HG02970 (cell line): ENCODE data around the gene KIRREL1.

Experiments
- ATAC-seq: cut with Tn5 transposase; IDR thresholded peaks from one replicate; pipeline ENCODE4 v1.9.1; 2021; ENCODE audit warnings: mild to moderate bottlenecking, moderate library complexity, moderate number of reproducible peaks; ENCODE audit not compliant: unreplicated experiment, low FRiP score

KIRREL1 gene

GRCh38 chr1:158003406-158003800 lies 10.0 kb downstream of the KIRREL1 start:
- no peak for ATAC-seq

GRCh38 chr1:158005224-158005623 lies 11.8 kb downstream of the KIRREL1 start:
- no peak for ATAC-seq

GRCh38 chr1:158007180-158007579 lies 13.7 kb downstream of the KIRREL1 start:
- ATAC-seq, result no peak

GRCh38 chr1:158007667-158008386 lies 14.4 kb downstream of the KIRREL1 start:
- no peak for ATAC-seq

- ATAC-seq, result no peak
Observed at GRCh38 chr1:158008630-158009029, 15.2 kb downstream of the KIRREL1 start.

- ATAC-seq, result no peak
Observed at GRCh38 chr1:158011714-158012113, 18.3 kb downstream of the KIRREL1 start.

- no peak for ATAC-seq
Observed at GRCh38 chr1:158013840-158014730, 20.6 kb downstream of the KIRREL1 start.

- no peak for ATAC-seq
Observed at GRCh38 chr1:158014731-158015320, 21.4 kb downstream of the KIRREL1 start.

GRCh38 chr1:158016651-158017335 lies 23.3 kb downstream of the KIRREL1 start:
- no peak for ATAC-seq

- no peak for ATAC-seq
Observed at GRCh38 chr1:158017800-158018595, 24.6 kb downstream of the KIRREL1 start.

GRCh38 chr1:158019171-158019868 lies 25.9 kb downstream of the KIRREL1 start:
- ATAC-seq, result no peak

GRCh38 chr1:158020259-158020885 lies 26.9 kb downstream of the KIRREL1 start:
- no peak for ATAC-seq

GRCh38 chr1:158020886-158021620 lies 27.6 kb downstream of the KIRREL1 start:
- no peak for ATAC-seq

- no peak for ATAC-seq
Observed at GRCh38 chr1:158021721-158022120, 28.3 kb downstream of the KIRREL1 start.

GRCh38 chr1:158022554-158023312 lies 29.3 kb downstream of the KIRREL1 start:
- no peak for ATAC-seq

GRCh38 chr1:158024737-158025136 lies 31.3 kb downstream of the KIRREL1 start:
- ATAC-seq, result no peak

- ATAC-seq, result no peak
Observed at GRCh38 chr1:158025576-158026230, 32.3 kb downstream of the KIRREL1 start.
